H1 (cell line): ENCODE measurements around the gene TUT7.

Experiments used
- POU5F1 ChIP-seq: IDR thresholded peaks from 2 replicates; pipeline ENCODE4 v1.6.1; 2011; ENCODE audit warnings: low read depth, mild to moderate bottlenecking, low read length, moderate library complexity
- SIRT6 ChIP-seq: IDR thresholded peaks from one replicate; pipeline ENCODE4 v1.7.1; 2012; ENCODE audit warnings: low read length, inconsistent platforms
- TF ChIP-seq, protein P1 (sequence below), 3 experiments: IDR thresholded peaks; 1 replicate in 2 of 3; 2 replicates in 1 of 3; pipeline versions ENCODE4 v1.5.1 to v1.6.1; 2011; ENCODE audit warnings: low read length in 3 of 3, mild to moderate bottlenecking in 3 of 3, inconsistent platforms in 2 of 3, low read depth in 1 of 3, moderate library complexity in 1 of 3; ENCODE audit not compliant: insufficient read depth in 1 of 3; ENCODE audit errors: control extremely low read depth in 1 of 3

GRCh38 chr9:86349271-86349670 is 4.9 kb downstream of the TUT7 start:
- TF ChIP-seq, protein P1, sequence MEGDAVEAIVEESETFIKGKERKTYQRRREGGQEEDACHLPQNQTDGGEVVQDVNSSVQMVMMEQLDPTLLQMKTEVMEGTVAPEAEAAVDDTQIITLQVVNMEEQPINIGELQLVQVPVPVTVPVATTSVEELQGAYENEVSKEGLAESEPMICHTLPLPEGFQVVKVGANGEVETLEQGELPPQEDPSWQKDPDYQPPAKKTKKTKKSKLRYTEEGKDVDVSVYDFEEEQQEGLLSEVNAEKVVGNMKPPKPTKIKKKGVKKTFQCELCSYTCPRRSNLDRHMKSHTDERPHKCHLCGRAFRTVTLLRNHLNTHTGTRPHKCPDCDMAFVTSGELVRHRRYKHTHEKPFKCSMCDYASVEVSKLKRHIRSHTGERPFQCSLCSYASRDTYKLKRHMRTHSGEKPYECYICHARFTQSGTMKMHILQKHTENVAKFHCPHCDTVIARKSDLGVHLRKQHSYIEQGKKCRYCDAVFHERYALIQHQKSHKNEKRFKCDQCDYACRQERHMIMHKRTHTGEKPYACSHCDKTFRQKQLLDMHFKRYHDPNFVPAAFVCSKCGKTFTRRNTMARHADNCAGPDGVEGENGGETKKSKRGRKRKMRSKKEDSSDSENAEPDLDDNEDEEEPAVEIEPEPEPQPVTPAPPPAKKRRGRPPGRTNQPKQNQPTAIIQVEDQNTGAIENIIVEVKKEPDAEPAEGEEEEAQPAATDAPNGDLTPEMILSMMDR (IDR thresholded peaks at IDR 0.05; ENCODE audit: control extremely low read depth in 1 of 3, insufficient read depth in 1 of 3, low read depth in 1 of 3, low read length in 3 of 3): no peak
- no peak for TF ChIP-seq SIRT6
- TF ChIP-seq POU5F1: no peak
